Pancreas (tissue), 10 donors: ENCODE data around the gene UBAP2L. TPM values are rescaled to one million over a fixed set of nuclear protein-coding genes. Genes with fewer than 3 reads are reported as not detected.
A peak's percentile ranks its signal among the peaks of the same experiment; 100 is the strongest.

Source experiments
- ATAC-seq, 4 donors: fragments of 200-7000 bp; cut with Tn5 transposase; one replicate each; pipeline versions ENCODE4 v1.8.0 to v1.9.1; 2020; ENCODE audit warnings: mild to moderate bottlenecking in 4 of 4, moderate library complexity in 4 of 4
- DNase-seq, 6 donors: peaks; one replicate each; pipeline ENCODE4 v3.0.0-alpha.2; 2020
- FAIRE-seq: peaks from 2 replicates; lab custom pipeline; 2012; peaks lifted over from hg19 to GRCh38; lab: Jason Lieb, UNC
- H3K27ac ChIP-seq, 4 donors: fragments of 200-600 bp; sonication (generic); 1 replicate in 3 of 4; 2 replicates in 1 of 4; pipeline versions ENCODE4 v1.5.0 to v1.8.0; 2020
- H3K27me3 ChIP-seq, 4 donors: fragments of 200-600 bp; one replicate each; pipeline ENCODE4 v1.8.0; 2021
- H3K36me3 ChIP-seq, 3 donors: fragments of 200-600 bp; sonication (generic) in 1 of 3; one replicate each; pipeline versions ENCODE4 v1.5.0 to v1.8.0; 2020 to 2021
- H3K4me1 ChIP-seq, 3 donors: fragments of 200-600 bp; one replicate each; pipeline ENCODE4 v1.8.0; 2021
- H3K4me3 ChIP-seq, 4 donors: fragments of 200-600 bp; sonication (generic) in 2 of 4; one replicate each; pipeline versions ENCODE4 v1.5.0 to v1.8.0; 2020 to 2021
- H3K9me3 ChIP-seq, 4 donors: fragments of 200-600 bp; one replicate each; pipeline ENCODE4 v1.8.0; 2021
- WGBS, 2 donors: extraction: QIAGEN DNeasy Blood & Tissue Kit; methylation state at CpG; one replicate each; pipeline ENCODE4 v1.1.7; 2013; 5-methylcytosine and 5-hydroxymethylcytosine counted together
- intact Hi-C, 3 donors: fragments of 100-400 bp; cut with DNase I; formaldehyde crosslinking; loops; one replicate each; pipeline versions ENCODE4 v1.11.1 to v1.14.2; 2022
- polyA plus RNA-seq, 2 donors: library from polyadenylated mRNA; stranded (reverse); fragments of 200-250 nt; gene quantifications; one replicate each; pipeline ENCODE4 v1.2.3, GENCODE V29; 2013
- total RNA-seq, 6 donors: library from RNA; stranded (reverse); fragmentation: NEBNext Ultra II Directional in 4 of 6; extraction: Animal tissue kit (Norgen Biotek cat#: 25700) in 4 of 6; gene quantifications; one replicate each; pipeline versions ENCODE4 v1.2.1 to v1.2.4, GENCODE V29; 2021 to 2023
- TF ChIP-seq, protein P1 (sequence below), 4 donors: fragments of 200-600 bp; sonication (generic) in 3 of 4; IDR thresholded peaks; one replicate each; pipeline versions ENCODE4 v1.5.0 to v1.8.0; 2021; ENCODE audit warnings: antibody characterized with exemption in 4 of 4
- donor health status: healthy with polysubstance abuse.
- donor health status: DM: no; HTN: no; CAD: no; lungs with moderate emphysema.
- donor health status: DM: no; HTN: no; CAD: no.
- donor health status: control.
- donor health status: control.
- donor health status: Bipolar disorder and iron deficiency.
- donor health status: DM: yes; HTN: yes; CAD: no.
- donor health status: DM: no; HTN: no; CAD: no.
- donor health status: DM: no; HTN: no; CAD: no.
- donor health status: DM: yes; HTN: yes; CAD: no.

The UBAP2L gene
- total and polyA plus RNA-seq, 8 donors = 32.7 to 69.8 (median 50.8) TPM

- WGBS, 2 donors = 7 to 13% methylated on average over 2 of the region's 2 CpGs
- FAIRE-seq = no peak
- Histone ChIP-seq H3K36me3 (no peaks in the 10 kb centered on the region), H3K4me1 (peaks cover 0 to 18% (median 4%) of the 10 kb centered on the region in 3 donors), H3K27ac (peak overlapping the region in 3 of 4 donors; percentile 35 to 45 (median 42)), H3K9me3 (no peaks in the 10 kb centered on the region), H3K4me3 (no peak overlapping the region), H3K27me3 (no peaks in the 10 kb centered on the region)
- intact Hi-C loops = no loop called here
- ATAC-seq = peak in 3 of 4 donors; percentile 21 to 36 (median 24)
- TF ChIP-seq, protein P1, sequence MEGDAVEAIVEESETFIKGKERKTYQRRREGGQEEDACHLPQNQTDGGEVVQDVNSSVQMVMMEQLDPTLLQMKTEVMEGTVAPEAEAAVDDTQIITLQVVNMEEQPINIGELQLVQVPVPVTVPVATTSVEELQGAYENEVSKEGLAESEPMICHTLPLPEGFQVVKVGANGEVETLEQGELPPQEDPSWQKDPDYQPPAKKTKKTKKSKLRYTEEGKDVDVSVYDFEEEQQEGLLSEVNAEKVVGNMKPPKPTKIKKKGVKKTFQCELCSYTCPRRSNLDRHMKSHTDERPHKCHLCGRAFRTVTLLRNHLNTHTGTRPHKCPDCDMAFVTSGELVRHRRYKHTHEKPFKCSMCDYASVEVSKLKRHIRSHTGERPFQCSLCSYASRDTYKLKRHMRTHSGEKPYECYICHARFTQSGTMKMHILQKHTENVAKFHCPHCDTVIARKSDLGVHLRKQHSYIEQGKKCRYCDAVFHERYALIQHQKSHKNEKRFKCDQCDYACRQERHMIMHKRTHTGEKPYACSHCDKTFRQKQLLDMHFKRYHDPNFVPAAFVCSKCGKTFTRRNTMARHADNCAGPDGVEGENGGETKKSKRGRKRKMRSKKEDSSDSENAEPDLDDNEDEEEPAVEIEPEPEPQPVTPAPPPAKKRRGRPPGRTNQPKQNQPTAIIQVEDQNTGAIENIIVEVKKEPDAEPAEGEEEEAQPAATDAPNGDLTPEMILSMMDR (IDR thresholded peaks at IDR 0.05) = no peak
- no peak for DNase-seq
These were observed 33.8 kb upstream of the UBAP2L start for GRCh38 chr1:154186852-154187501.

GRCh38 chr1:154190550-154190949 lies 30.2 kb upstream of the UBAP2L start:
- TF ChIP-seq, protein P1 (IDR thresholded peaks at IDR 0.05) = no peak
- no peak for DNase-seq
- no peaks in the 10 kb centered on the region for H3K27me3 ChIP-seq
- FAIRE-seq = no peak
- H3K27ac ChIP-seq = no peak overlapping the region
- H3K4me3 ChIP-seq = no peak overlapping the region
- H3K9me3 ChIP-seq = no peaks in the 10 kb centered on the region
- intact Hi-C loops = no loop called here
- ATAC-seq = no peak
- H3K4me1 ChIP-seq = peaks cover 8 to 22% (median 13%) of the 10 kb centered on the region in 3 donors
- WGBS, 2 donors = 0 to 6% methylated on average over 1 of the region's 1 CpG
- no peaks in the 10 kb centered on the region for H3K36me3 ChIP-seq

DNA sequence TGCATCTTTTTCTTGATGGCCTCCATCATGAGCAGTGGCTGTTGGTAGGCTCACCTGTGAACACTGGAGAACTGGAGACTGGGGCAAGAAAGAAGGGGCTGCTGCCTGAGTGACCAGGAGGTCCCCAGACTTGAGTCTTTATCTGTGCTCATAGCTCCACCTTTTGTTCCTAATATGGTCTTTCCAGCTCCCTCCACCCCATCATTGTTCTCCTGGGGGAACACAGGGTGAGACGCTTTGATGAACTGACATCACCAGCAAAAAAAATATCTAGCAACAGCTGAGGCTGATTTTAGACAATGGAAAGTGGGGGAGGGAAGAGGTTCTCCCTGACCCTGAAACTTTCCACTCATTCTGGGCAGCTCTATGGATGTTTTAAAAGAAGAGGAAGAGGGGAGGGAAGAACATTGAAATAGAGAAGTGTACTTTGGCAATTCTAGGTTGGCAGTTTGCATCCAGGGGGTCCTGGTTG lies 28.7 kb upstream of the UBAP2L start, which contains the start of gene TPM3:
Gene TPM3, minus strand, starts transcription at position 111 of the 472 bp plus-strand sequence. Its CDS starts 82 bp downstream, at position 29.
- Histone ChIP-seq H3K27ac (peak within 1 kb of the TSS in 2 of 4 donors; percentile 2 to 7), H3K4me1 (peaks cover 8 to 15% (median 9%) of the 10 kb centered on the region in 3 donors), H3K4me3 (no peak within 1 kb of the TSS), H3K9me3 (no peaks in the 10 kb centered on the region), H3K36me3 (no peaks in the 10 kb centered on the region), H3K27me3 (no peaks in the 10 kb centered on the region)
- no peak for DNase-seq
- peak in 2 of 4 donors; percentile 2 to 9 for ATAC-seq
- intact Hi-C loops = no loop called here
- TF ChIP-seq, protein P1 (IDR thresholded peaks at IDR 0.05) = no peak
- WGBS, 2 donors = 7 to 17% methylated on average over 1 of the region's 1 CpG
- no peak for FAIRE-seq

- DNase-seq (no peak), FAIRE-seq (no peak), ATAC-seq (no peak)
- TF ChIP-seq, protein P1 (IDR thresholded peaks at IDR 0.05) = no peak
- Histone ChIP-seq H3K27me3 (no peaks in the 10 kb centered on the region), H3K4me3 (no peak overlapping the region), H3K4me1 (peaks cover 8 to 10% (median 9%) of the 10 kb centered on the region in 3 donors), H3K36me3 (no peaks in the 10 kb centered on the region), H3K9me3 (no peaks in the 10 kb centered on the region), H3K27ac (peak overlapping the region in 2 of 4 donors; percentile 2 to 7)
- WGBS, 2 donors = 27 to 36% methylated on average over 3 of the region's 3 CpGs
- intact Hi-C loops = no loop called here
These were observed 28.3 kb upstream of the UBAP2L start for GRCh38 chr1:154192476-154192875.

DNA sequence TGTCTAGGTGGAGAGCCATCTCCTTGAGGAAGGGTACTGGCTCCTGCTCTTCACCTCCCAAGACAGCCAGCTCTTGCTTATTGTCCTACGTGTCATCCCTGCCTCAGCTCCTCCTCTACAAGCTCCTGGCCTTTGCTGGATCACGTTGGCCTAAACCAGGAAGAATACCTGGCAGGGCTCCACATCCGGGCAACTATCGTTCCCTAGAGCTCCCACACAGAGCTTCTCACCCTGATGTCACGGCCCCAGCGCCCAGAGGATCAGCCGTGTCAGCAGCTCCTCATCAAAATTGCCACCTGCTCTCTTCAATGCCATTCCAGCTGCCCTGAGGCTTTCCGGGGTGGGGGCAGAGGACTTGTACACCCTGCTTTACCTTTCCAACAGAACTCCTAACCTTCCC lies 26.9 kb upstream of the UBAP2L start:
- no peak overlapping the region for H3K4me3 ChIP-seq
- no peaks in the 10 kb centered on the region for H3K9me3 ChIP-seq
- 23 to 25% methylated on average over 8 of the region's 8 CpGs for WGBS, 2 donors
- H3K36me3 ChIP-seq = no peaks in the 10 kb centered on the region
- ATAC-seq (peak; percentile 59 to 85 (median 72)), FAIRE-seq (no peak), DNase-seq (peak; percentile 66 to 93 (median 82))
- H3K4me1 ChIP-seq = peaks cover 8 to 12% (median 9%) of the 10 kb centered on the region in 3 donors
- H3K27me3 ChIP-seq = no peaks in the 10 kb centered on the region
- TF ChIP-seq, protein P1 (IDR thresholded peaks at IDR 0.05) = no peak
- peak overlapping the region in 2 of 4 donors; percentile 51 to 55 for H3K27ac ChIP-seq
- intact Hi-C loops = no loop called here
